Tibial nerve (tissue), 4 donors: ENCODE results near the gene SYCP1.

Source experiments
- CTCF ChIP-seq, 5 experiments: fragments of 200-600 bp in 3 of 5; fragments of 450-650 bp in 2 of 5; sonication (generic) in 3 of 5; IDR thresholded peaks; one replicate each; pipeline ENCODE4 v1.5.1; 2016 to 2019; ENCODE audit warnings: antibody characterized with exemption in 5 of 5, mild to moderate bottlenecking in 3 of 5, moderate library complexity in 2 of 5
- EP300 ChIP-seq, 2 donors: sonication (generic); formaldehyde crosslinking; IDR thresholded peaks; one replicate each; pipeline ENCODE4 v1.6.1; 2017; ENCODE audit warnings: antibody characterized with exemption in 2 of 2, mild to moderate bottlenecking in 1 of 2

DNA sequence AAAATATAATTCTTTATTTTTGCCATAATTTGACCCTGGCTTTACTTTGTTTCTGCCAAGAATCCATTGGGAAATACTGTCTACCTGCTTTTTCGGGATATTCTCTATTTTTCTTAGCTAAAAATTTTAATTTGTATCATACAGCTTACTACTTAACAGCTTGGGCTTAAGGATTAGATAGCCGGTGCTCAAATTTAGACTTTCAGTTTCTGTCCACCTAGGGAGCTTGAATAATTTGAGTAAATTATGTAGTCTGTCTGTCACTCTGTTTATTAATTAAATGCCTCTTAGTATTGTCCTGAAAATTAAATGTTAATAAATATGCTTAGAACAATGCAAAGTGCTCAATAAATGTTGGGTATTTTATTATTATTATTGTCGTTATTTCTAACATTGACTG is 6.7 kb downstream of the SYCP1 start:
- no peak for TF ChIP-seq EP300 (IDR thresholded peaks at IDR 0.05)
- no peak for TF ChIP-seq CTCF (IDR thresholded peaks at IDR 0.05)
